ENCODE results near the gene IDH3A.

DNA sequence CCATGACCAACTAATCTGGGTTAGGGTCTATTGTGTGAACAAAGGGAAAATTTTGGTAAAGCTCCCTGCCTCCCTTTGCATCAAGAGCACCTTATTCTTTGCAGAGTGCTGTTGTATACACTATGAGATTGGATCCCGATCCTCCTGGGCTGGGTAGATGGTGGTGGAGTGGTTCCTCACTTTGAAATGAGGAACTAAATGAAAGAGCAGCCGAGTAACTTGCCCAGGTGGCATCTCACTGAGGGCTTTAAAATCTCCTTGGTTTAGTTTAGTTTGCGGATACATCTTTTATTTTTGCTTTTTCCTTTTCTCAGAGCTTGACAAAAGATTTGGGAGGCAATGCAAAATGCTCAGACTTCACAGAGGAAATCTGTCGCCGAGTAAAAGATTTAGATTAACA is 19.4 kb downstream of the IDH3A start:
- TF ChIP-seq, protein P1, sequence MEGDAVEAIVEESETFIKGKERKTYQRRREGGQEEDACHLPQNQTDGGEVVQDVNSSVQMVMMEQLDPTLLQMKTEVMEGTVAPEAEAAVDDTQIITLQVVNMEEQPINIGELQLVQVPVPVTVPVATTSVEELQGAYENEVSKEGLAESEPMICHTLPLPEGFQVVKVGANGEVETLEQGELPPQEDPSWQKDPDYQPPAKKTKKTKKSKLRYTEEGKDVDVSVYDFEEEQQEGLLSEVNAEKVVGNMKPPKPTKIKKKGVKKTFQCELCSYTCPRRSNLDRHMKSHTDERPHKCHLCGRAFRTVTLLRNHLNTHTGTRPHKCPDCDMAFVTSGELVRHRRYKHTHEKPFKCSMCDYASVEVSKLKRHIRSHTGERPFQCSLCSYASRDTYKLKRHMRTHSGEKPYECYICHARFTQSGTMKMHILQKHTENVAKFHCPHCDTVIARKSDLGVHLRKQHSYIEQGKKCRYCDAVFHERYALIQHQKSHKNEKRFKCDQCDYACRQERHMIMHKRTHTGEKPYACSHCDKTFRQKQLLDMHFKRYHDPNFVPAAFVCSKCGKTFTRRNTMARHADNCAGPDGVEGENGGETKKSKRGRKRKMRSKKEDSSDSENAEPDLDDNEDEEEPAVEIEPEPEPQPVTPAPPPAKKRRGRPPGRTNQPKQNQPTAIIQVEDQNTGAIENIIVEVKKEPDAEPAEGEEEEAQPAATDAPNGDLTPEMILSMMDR (IDR thresholded peaks at IDR 0.05) = no peak
- TF ChIP-seq POLR2AphosphoS5 (IDR thresholded peaks at IDR 0.05) (no peak), EP300 (IDR thresholded peaks at IDR 0.05) (no peak), POLR2A (IDR thresholded peaks at IDR 0.05) (no peak)

Measured in sigmoid colon (tissue), 4 donors.